Measurements from ENCODE around the gene PDCD2L.
"Not testable (repeated sequence)": the region's sequence is repeated elsewhere in the genome, so short reads cannot be mapped to it uniquely, and the experiment has no call there.

PDCD2L gene

DNA sequence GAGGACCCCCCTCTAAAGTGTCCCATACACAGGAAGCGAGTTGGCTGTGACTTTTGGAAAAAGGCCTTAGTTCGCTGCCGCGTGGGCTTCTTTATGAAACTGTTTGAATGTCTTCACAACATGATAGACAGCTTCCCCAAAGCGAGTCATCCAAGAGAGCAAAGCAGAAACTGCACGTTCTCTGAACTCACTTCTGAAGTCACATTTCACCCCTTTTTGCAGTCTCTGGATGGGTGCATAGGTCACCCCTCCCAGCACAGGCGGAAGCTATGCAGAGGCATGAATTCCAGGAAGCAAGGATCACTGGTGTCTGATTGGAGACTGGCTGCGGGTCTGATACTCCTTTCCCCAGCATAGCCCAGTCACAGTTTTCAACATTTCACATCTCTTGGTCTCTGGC, 28.6 kb upstream of the PDCD2L start:
- Histone ChIP-seq H3K36me3 (ENCODE audit: control insufficient read depth in 2 of 2, insufficient read depth in 2 of 2, low read length in 2 of 2) (peaks cover 42 to 48% of the 10 kb centered on the region in 2 donors), H3K4me1 (ENCODE audit: control insufficient read depth, insufficient read depth, low read length) (no peaks in the 10 kb centered on the region), H3K27me3 (ENCODE audit: control insufficient read depth in 1 of 2, insufficient read depth in 2 of 2, low read length in 2 of 2) (no peaks in the 10 kb centered on the region), H3K9me3 (ENCODE audit: control insufficient read depth in 2 of 2, low read length in 2 of 2) (no peaks in the 10 kb centered on the region), H3K4me3 (ENCODE audit: low read length in 2 of 2) (no peak overlapping the region), H3K9ac (ENCODE audit: low read length in 2 of 2) (no peak overlapping the region), H3K27ac (ENCODE audit: low read length) (no peak overlapping the region)

GRCh38 chr19:34380639-34381241, 23.5 kb upstream of the PDCD2L start:
- Histone ChIP-seq H3K4me1 (ENCODE audit: control insufficient read depth, insufficient read depth, low read length) (no peaks in the 10 kb centered on the region), H3K36me3 (ENCODE audit: control insufficient read depth in 2 of 2, insufficient read depth in 2 of 2, low read length in 2 of 2) (peaks cover 53 to 72% of the 10 kb centered on the region in 2 donors), H3K27me3 (ENCODE audit: control insufficient read depth in 1 of 2, insufficient read depth in 2 of 2, low read length in 2 of 2) (no peaks in the 10 kb centered on the region), H3K27ac (ENCODE audit: low read length) (no peak overlapping the region), H3K9ac (ENCODE audit: low read length in 2 of 2) (no peak overlapping the region), H3K9me3 (ENCODE audit: control insufficient read depth in 2 of 2, low read length in 2 of 2) (no peaks in the 10 kb centered on the region), H3K4me3 (ENCODE audit: low read length in 2 of 2) (no peak overlapping the region)

- Histone ChIP-seq H3K4me3 (ENCODE audit: low read length in 2 of 2) (no peak overlapping the region), H3K9ac (ENCODE audit: low read length in 2 of 2) (no peak overlapping the region), H3K27ac (ENCODE audit: low read length) (no peak overlapping the region), H3K4me1 (ENCODE audit: control insufficient read depth, insufficient read depth, low read length) (no peaks in the 10 kb centered on the region), H3K36me3 (ENCODE audit: control insufficient read depth in 2 of 2, insufficient read depth in 2 of 2, low read length in 2 of 2) (peaks cover 53 to 77% of the 10 kb centered on the region in 2 donors), H3K27me3 (ENCODE audit: control insufficient read depth in 1 of 2, insufficient read depth in 2 of 2, low read length in 2 of 2) (no peaks in the 10 kb centered on the region), H3K9me3 (ENCODE audit: control insufficient read depth in 2 of 2, low read length in 2 of 2) (no peaks in the 10 kb centered on the region)
These were observed 22.6 kb upstream of the PDCD2L start for GRCh38 chr19:34381399-34382251.

- peaks cover 62 to 84% of the 10 kb centered on the region in 2 donors for H3K36me3 ChIP-seq (ENCODE audit: control insufficient read depth in 2 of 2, insufficient read depth in 2 of 2, low read length in 2 of 2)
- no peaks in the 10 kb centered on the region for H3K4me1 ChIP-seq (ENCODE audit: control insufficient read depth, insufficient read depth, low read length)
- no peaks in the 10 kb centered on the region for H3K27me3 ChIP-seq (ENCODE audit: control insufficient read depth in 1 of 2, insufficient read depth in 2 of 2, low read length in 2 of 2)
- no peaks in the 10 kb centered on the region for H3K9me3 ChIP-seq (ENCODE audit: control insufficient read depth in 2 of 2, low read length in 2 of 2)
- no peak overlapping the region for H3K4me3 ChIP-seq (ENCODE audit: low read length in 2 of 2)
- H3K27ac ChIP-seq (ENCODE audit: low read length) = no peak overlapping the region
- no peak overlapping the region for H3K9ac ChIP-seq (ENCODE audit: low read length in 2 of 2)
These were observed 21.7 kb upstream of the PDCD2L start for GRCh38 chr19:34382471-34382870.

DNA sequence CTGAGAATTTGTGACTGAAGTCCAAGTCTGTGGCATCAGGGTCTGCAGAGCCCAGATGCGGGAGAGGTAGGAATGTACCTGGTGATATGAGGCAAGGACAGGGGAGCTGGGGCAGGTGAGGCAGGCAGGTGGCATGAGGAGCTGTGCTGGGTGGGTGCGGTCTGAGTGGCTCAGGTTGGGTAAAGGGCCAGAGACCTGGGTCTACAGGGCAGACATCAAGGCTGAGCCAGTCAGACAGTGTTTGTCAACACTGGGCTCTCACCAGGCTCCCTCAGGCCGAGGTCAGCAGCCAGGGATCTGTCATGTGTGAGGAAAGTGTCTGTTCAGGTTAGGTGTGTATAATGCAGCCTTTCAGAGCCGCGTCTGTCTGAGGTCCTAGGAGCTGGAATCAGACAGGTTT, 20.6 kb upstream of the PDCD2L start:
- Histone ChIP-seq H3K27me3 (ENCODE audit: control insufficient read depth in 1 of 2, insufficient read depth in 2 of 2, low read length in 2 of 2) (no peaks in the 10 kb centered on the region), H3K36me3 (ENCODE audit: control insufficient read depth in 2 of 2, insufficient read depth in 2 of 2, low read length in 2 of 2) (peaks cover 68 to 85% of the 10 kb centered on the region in 2 donors), H3K9ac (ENCODE audit: low read length in 2 of 2) (no peak overlapping the region), H3K4me3 (ENCODE audit: low read length in 2 of 2) (no peak overlapping the region), H3K4me1 (ENCODE audit: control insufficient read depth, insufficient read depth, low read length) (no peaks in the 10 kb centered on the region), H3K27ac (ENCODE audit: low read length) (no peak overlapping the region), H3K9me3 (ENCODE audit: control insufficient read depth in 2 of 2, low read length in 2 of 2) (no peaks in the 10 kb centered on the region)

- Histone ChIP-seq H3K9ac (ENCODE audit: low read length in 2 of 2) (no peak overlapping the region), H3K27me3 (ENCODE audit: control insufficient read depth in 1 of 2, insufficient read depth in 2 of 2, low read length in 2 of 2) (no peaks in the 10 kb centered on the region), H3K27ac (ENCODE audit: low read length) (no peak overlapping the region), H3K36me3 (ENCODE audit: control insufficient read depth in 2 of 2, insufficient read depth in 2 of 2, low read length in 2 of 2) (peaks cover 67 to 84% of the 10 kb centered on the region in 2 donors), H3K4me1 (ENCODE audit: control insufficient read depth, insufficient read depth, low read length) (no peaks in the 10 kb centered on the region), H3K4me3 (ENCODE audit: low read length in 2 of 2) (no peak overlapping the region), H3K9me3 (ENCODE audit: control insufficient read depth in 2 of 2, low read length in 2 of 2) (no peaks in the 10 kb centered on the region)
These were observed 17.4 kb upstream of the PDCD2L start for GRCh38 chr19:34386645-34387445.

- Histone ChIP-seq H3K9ac (ENCODE audit: low read length in 2 of 2) (no peak overlapping the region), H3K9me3 (ENCODE audit: control insufficient read depth in 2 of 2, low read length in 2 of 2) (no peaks in the 10 kb centered on the region), H3K4me1 (ENCODE audit: control insufficient read depth, insufficient read depth, low read length) (no peaks in the 10 kb centered on the region), H3K27me3 (ENCODE audit: control insufficient read depth in 1 of 2, insufficient read depth in 2 of 2, low read length in 2 of 2) (no peaks in the 10 kb centered on the region), H3K4me3 (ENCODE audit: low read length in 2 of 2) (no peak overlapping the region), H3K27ac (ENCODE audit: low read length) (no peak overlapping the region), H3K36me3 (ENCODE audit: control insufficient read depth in 2 of 2, insufficient read depth in 2 of 2, low read length in 2 of 2) (peaks cover 67 to 84% of the 10 kb centered on the region in 2 donors)
These were observed 16.8 kb upstream of the PDCD2L start for GRCh38 chr19:34387446-34387810.

DNA sequence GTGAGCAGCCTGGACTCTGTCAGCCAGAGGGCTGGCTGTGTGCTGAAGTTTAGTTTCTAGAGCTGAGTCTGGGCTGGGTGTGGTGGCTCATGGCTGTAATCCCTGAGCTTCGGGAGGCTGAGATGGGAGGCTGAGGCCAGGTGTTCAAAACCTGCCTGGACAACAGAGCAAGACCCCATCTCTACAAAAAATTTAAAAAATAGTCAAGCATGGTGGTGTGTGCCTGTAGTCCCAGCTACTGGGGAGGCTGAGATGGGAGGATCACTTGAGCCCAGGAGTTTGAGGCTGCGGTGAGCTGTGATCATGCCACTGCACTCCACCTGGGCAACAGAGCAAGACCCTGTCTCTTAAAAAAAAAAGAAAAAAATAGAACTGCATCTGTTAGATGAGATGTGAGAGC, 15.5 kb upstream of the PDCD2L start:
- not testable (repeated sequence) for H3K27ac ChIP-seq (ENCODE audit: low read length); H3K4me3 ChIP-seq (ENCODE audit: low read length in 2 of 2); H3K9ac ChIP-seq (ENCODE audit: low read length in 2 of 2); H3K9me3 ChIP-seq (ENCODE audit: control insufficient read depth in 2 of 2, low read length in 2 of 2); H3K4me1 ChIP-seq (ENCODE audit: control insufficient read depth, insufficient read depth, low read length); H3K27me3 ChIP-seq (ENCODE audit: control insufficient read depth in 1 of 2, insufficient read depth in 2 of 2, low read length in 2 of 2)
- H3K36me3 ChIP-seq (ENCODE audit: control insufficient read depth in 2 of 2, insufficient read depth in 2 of 2, low read length in 2 of 2) = peaks cover 69 to 79% of the 10 kb centered on the region in 2 donors

- no peak overlapping the region for H3K27ac ChIP-seq (ENCODE audit: low read length)
- no peak overlapping the region for H3K4me3 ChIP-seq (ENCODE audit: low read length in 2 of 2)
- H3K9ac ChIP-seq (ENCODE audit: low read length in 2 of 2) = peak overlapping the region in 1 of 2 donors; percentile 66
- H3K9me3 ChIP-seq (ENCODE audit: control insufficient read depth in 2 of 2, low read length in 2 of 2) = no peaks in the 10 kb centered on the region
- no peaks in the 10 kb centered on the region for H3K27me3 ChIP-seq (ENCODE audit: control insufficient read depth in 1 of 2, insufficient read depth in 2 of 2, low read length in 2 of 2)
- peaks cover 69 to 80% of the 10 kb centered on the region in 2 donors for H3K36me3 ChIP-seq (ENCODE audit: control insufficient read depth in 2 of 2, insufficient read depth in 2 of 2, low read length in 2 of 2)
- H3K4me1 ChIP-seq (ENCODE audit: control insufficient read depth, insufficient read depth, low read length) = no peaks in the 10 kb centered on the region
These were observed 12.4 kb upstream of the PDCD2L start for GRCh38 chr19:34391813-34392212.

DNA sequence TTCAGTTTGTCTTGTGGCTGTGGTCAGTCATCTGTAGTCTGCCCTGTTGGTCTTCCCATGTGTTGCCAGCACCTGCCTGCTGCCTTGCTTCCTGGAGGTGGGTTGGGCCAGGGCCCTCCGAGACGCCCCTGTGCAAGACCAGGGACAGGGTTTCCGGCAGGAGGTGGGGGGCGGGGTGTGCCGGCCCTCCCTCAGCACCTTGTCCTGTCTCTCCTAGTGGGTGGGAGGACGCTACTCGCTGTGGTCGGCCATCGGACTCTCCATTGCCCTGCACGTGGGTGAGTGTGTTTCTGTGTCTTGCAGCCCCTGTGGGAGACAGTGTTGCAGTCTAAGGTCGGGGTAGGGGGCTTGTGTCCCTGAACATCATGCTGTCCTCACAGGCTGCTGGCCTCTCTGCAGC, 11.2 kb upstream of the PDCD2L start:
- Histone ChIP-seq H3K36me3 (ENCODE audit: control insufficient read depth in 2 of 2, insufficient read depth in 2 of 2, low read length in 2 of 2) (peaks cover 60 to 75% of the 10 kb centered on the region in 2 donors), H3K27ac (ENCODE audit: low read length) (no peak overlapping the region), H3K9ac (ENCODE audit: low read length in 2 of 2) (no peak overlapping the region), H3K27me3 (ENCODE audit: control insufficient read depth in 1 of 2, insufficient read depth in 2 of 2, low read length in 2 of 2) (no peaks in the 10 kb centered on the region), H3K4me3 (ENCODE audit: low read length in 2 of 2) (no peak overlapping the region), H3K9me3 (ENCODE audit: control insufficient read depth in 2 of 2, low read length in 2 of 2) (no peaks in the 10 kb centered on the region), H3K4me1 (ENCODE audit: control insufficient read depth, insufficient read depth, low read length) (no peaks in the 10 kb centered on the region)

Measured in stomach smooth muscle (tissue), 2 donors.